ENCODE measurements around the gene CRYL1. TPM values are rescaled to one million over a fixed set of nuclear protein-coding genes. Genes with fewer than 3 reads are reported as not detected.
A peak's percentile ranks its signal among the peaks of the same experiment; 100 is the strongest.

Gene CRYL1
- total RNA-seq, 1 experiment from 2014 or later, result 2.9 TPM

- ChIA-PET POLR2A (no interaction called here), CTCF (no interaction called here)
- peaks cover 17% of the 10 kb centered on the region for H3K27me3 Mint-ChIP-seq (ENCODE audit: low read depth)
- H3K36me3 Mint-ChIP-seq, result no peaks in the 10 kb centered on the region
- ATAC-seq (no peak), DNase-seq (ENCODE audit: low spot score) (no peak)
- no peak overlapping the region for H3K27ac Mint-ChIP-seq
- TF ChIP-seq ETV6 (CRISPR knock-in tag; IDR thresholded peaks at IDR 0.05), result no peak
- TF ChIP-seq GABPB1 (CRISPR knock-in tag; IDR thresholded peaks at IDR 0.05), result no peak
- TF ChIP-seq NR1H2 (CRISPR knock-in tag; IDR thresholded peaks at IDR 0.05), result no peak
- no peak for TF ChIP-seq NR2C2 (CRISPR knock-in tag; IDR thresholded peaks at IDR 0.05)
- no peak for TF ChIP-seq NFYB (CRISPR knock-in tag; conservative IDR thresholded peaks at IDR 0.05; ENCODE audit: low read depth)
- no peak for TF ChIP-seq RORB (CRISPR knock-in tag; IDR thresholded peaks at IDR 0.05)
- no peak for TF ChIP-seq JUN (CRISPR knock-in tag; IDR thresholded peaks at IDR 0.05)
- no peak for TF ChIP-seq ZSCAN18 (CRISPR knock-in tag; IDR thresholded peaks at IDR 0.05)
- no peak for TF ChIP-seq ZNF121 (CRISPR knock-in tag; IDR thresholded peaks at IDR 0.05)
- no peak for TF ChIP-seq HMGXB4 (CRISPR knock-in tag; IDR thresholded peaks at IDR 0.05)
- TF ChIP-seq MLX (CRISPR knock-in tag; IDR thresholded peaks at IDR 0.05), result no peak
- no peak for TF ChIP-seq CDX4 (CRISPR knock-in tag; IDR thresholded peaks at IDR 0.05; ENCODE audit: borderline replicate concordance)
- no peaks in the 10 kb centered on the region for H3K9me3 Mint-ChIP-seq
- H3K4me1 Mint-ChIP-seq, result peaks cover 23% of the 10 kb centered on the region
- no peak overlapping the region for H3K4me3 Mint-ChIP-seq
Observed at GRCh38 chr13:20416223-20416745, 109.4 kb downstream of the CRYL1 start.

GRCh38 chr13:20415694-20416107 is 110.0 kb downstream of the CRYL1 start:
- TF ChIP-seq ZNF121 (CRISPR knock-in tag; IDR thresholded peaks at IDR 0.05) (no peak), CREM (CRISPR knock-in tag; IDR thresholded peaks at IDR 0.05) (no peak), ZNF416 (CRISPR knock-in tag; IDR thresholded peaks at IDR 0.05) (no peak), ZNF423 (CRISPR knock-in tag; IDR thresholded peaks at IDR 0.05) (no peak), ZNF671 (CRISPR knock-in tag; IDR thresholded peaks at IDR 0.05) (no peak), E2F5 (CRISPR knock-in tag; IDR thresholded peaks at IDR 0.05) (no peak)
- peaks cover 23% of the 10 kb centered on the region for H3K4me1 Mint-ChIP-seq
- no peak overlapping the region for H3K4me3 Mint-ChIP-seq
- no peak for ATAC-seq
- H3K36me3 Mint-ChIP-seq, result no peaks in the 10 kb centered on the region
- peaks cover 17% of the 10 kb centered on the region for H3K27me3 Mint-ChIP-seq (ENCODE audit: low read depth)
- POLR2A ChIA-PET, result no interaction called here
- no peak overlapping the region for H3K27ac Mint-ChIP-seq
- CTCF ChIA-PET, result no interaction called here
- no peak for DNase-seq (ENCODE audit: low spot score)
- H3K9me3 Mint-ChIP-seq, result no peaks in the 10 kb centered on the region

- POLR2A ChIA-PET, result interaction anchor here (1.0 kb wide), 1 partner anchor 9 kb away, joined by 3 read pairs; no protein-coding TSS in a partner anchor
- H3K9me3 Mint-ChIP-seq, result no peaks in the 10 kb centered on the region
- H3K4me3 Mint-ChIP-seq, result no peak overlapping the region
- DNase-seq (ENCODE audit: low spot score), result no peak
- H3K4me1 Mint-ChIP-seq, result peaks cover 23% of the 10 kb centered on the region
- peak; percentile 16 for ATAC-seq
- no peaks in the 10 kb centered on the region for H3K36me3 Mint-ChIP-seq
- H3K27me3 Mint-ChIP-seq (ENCODE audit: low read depth), result peaks cover 17% of the 10 kb centered on the region
- CTCF ChIA-PET, result interaction anchor here (1.9 kb wide), 1 partner anchor 218 kb away, joined by 8 read pairs; no protein-coding TSS in a partner anchor
- no peak overlapping the region for H3K27ac Mint-ChIP-seq
- no peak for TF ChIP-seq E2F1 (CRISPR knock-in tag; IDR thresholded peaks at IDR 0.05)
- no peak for TF ChIP-seq PRRX2 (CRISPR knock-in tag; IDR thresholded peaks at IDR 0.05)
- TF ChIP-seq ZBTB43 (CRISPR knock-in tag; IDR thresholded peaks at IDR 0.05), result 0 out of 2 replicates have a peak, but pooled peaks have one; percentile 30
- TF ChIP-seq OVOL2 (CRISPR knock-in tag; IDR thresholded peaks at IDR 0.05; ENCODE audit: borderline replicate concordance), result no peak
- TF ChIP-seq MAX (CRISPR knock-in tag; IDR thresholded peaks at IDR 0.05), result peak; percentile 36; the same call in 1 of the 2 replicates
- TF ChIP-seq GABPB1 (CRISPR knock-in tag; IDR thresholded peaks at IDR 0.05), result no peak
- no peak for TF ChIP-seq NR2C2 (CRISPR knock-in tag; IDR thresholded peaks at IDR 0.05)
- no peak for TF ChIP-seq ETV6 (CRISPR knock-in tag; IDR thresholded peaks at IDR 0.05)
- TF ChIP-seq ZNF416 (CRISPR knock-in tag; IDR thresholded peaks at IDR 0.05), result no peak
Observed at GRCh38 chr13:20415306-20415679, 110.4 kb downstream of the CRYL1 start.

Data from WTC11 (cell line).